Memory B cell (primary cell): ENCODE data around the gene FPGS.
"Not testable (repeated sequence)": the region's sequence is repeated elsewhere in the genome, so short reads cannot be mapped to it uniquely, and the experiment has no call there.

Experiments used
- ATAC-seq: fragments of 150-1000 bp; cut with Tn5 transposase; 2 replicates; pipeline ENCODE4 v1.10.0; 2021; ENCODE audit warnings: low read depth, mild to moderate bottlenecking, moderate library complexity
- DNase-seq, 2 donors: peaks; one replicate each; pipeline ENCODE4 v3.0.0; 2022; ENCODE audit warnings: low spot score in 2 of 2
- H3K27ac Mint-ChIP-seq: one replicate; pipeline ENCODE4 v1.8.0; 2022; ENCODE audit warnings: mild to moderate bottlenecking, moderate library complexity, mixed read lengths
- H3K27me3 Mint-ChIP-seq: one replicate; pipeline ENCODE4 v1.8.0; 2022; ENCODE audit warnings: mixed read lengths
- H3K36me3 Mint-ChIP-seq: one replicate; pipeline ENCODE4 v1.8.0; 2022; ENCODE audit warnings: mild to moderate bottlenecking, mixed read lengths
- H3K4me1 Mint-ChIP-seq: one replicate; pipeline ENCODE4 v1.8.0; 2022; ENCODE audit warnings: mixed read lengths
- H3K4me3 Mint-ChIP-seq: one replicate; pipeline ENCODE4 v1.8.0; 2022; ENCODE audit warnings: mild to moderate bottlenecking, moderate library complexity, mixed read lengths
- H3K9me3 Mint-ChIP-seq: one replicate; pipeline ENCODE4 v1.8.0; 2022; ENCODE audit warnings: mixed read lengths

FPGS gene

DNA sequence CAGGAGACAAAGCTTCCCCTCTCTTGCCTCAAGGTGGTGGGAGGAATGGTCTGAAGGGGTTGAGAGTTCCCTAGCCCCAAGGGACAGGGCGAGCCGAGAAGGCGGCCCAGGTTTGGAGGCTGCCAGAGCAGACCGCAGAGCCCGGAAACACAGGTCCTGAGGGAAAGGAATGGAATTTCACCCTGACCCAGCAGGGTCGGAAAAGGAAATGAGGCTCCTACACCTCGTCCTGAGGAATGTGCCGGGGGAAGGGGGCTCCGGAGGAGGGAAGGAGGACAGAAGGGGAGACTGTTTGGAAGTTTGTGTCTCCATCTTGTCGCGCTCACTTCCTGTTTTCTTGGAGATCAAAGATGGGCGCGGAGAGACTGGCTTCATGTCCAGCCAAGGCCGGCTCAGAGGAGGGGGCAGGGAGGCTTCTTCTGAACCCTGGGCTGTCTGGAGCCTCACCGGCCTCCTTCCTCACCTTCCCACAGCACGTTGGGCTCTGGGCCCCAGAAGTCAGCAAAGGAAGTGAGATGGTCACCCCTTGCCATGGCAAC is 42.2 kb downstream of the FPGS start:
- no peak for ATAC-seq
- Mint-ChIP-seq H3K27me3 (no peaks in the 10 kb centered on the region), H3K27ac (no peak overlapping the region), H3K36me3 (peaks cover 9% of the 10 kb centered on the region), H3K4me1 (no peaks in the 10 kb centered on the region), H3K4me3 (no peak overlapping the region), H3K9me3 (peaks cover 10% of the 10 kb centered on the region)
- no peak for DNase-seq

DNA sequence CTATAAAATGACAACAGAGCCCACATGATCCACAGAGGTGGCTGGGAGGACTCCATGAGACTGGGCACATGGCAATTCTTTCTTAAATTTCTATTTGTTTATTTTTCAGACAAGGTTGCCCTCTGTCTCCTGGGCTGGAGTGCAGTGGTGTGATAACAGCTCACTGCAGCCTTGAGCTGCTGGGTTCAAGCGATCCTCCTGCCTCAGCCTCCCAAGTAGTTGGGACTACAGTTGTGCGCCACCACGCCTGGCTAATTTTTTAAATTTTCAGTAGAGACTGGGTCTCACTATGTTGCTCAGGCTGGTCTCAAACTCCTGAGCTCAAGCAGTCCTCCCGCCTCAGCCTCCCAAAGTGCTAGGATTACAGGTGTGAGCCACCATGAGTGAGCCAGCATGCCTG is 42.9 kb downstream of the FPGS start:
- not testable (repeated sequence) for ATAC-seq, H3K27me3 Mint-ChIP-seq, H3K4me1 Mint-ChIP-seq, H3K36me3 Mint-ChIP-seq, H3K27ac Mint-ChIP-seq, DNase-seq, H3K4me3 Mint-ChIP-seq
- H3K9me3 Mint-ChIP-seq = peaks cover 10% of the 10 kb centered on the region

GRCh38 chr9:127846443-127847177 is 43.9 kb downstream of the FPGS start:
- no peaks in the 10 kb centered on the region for H3K27me3 Mint-ChIP-seq
- no peak overlapping the region for H3K4me3 Mint-ChIP-seq
- no peak for ATAC-seq
- H3K4me1 Mint-ChIP-seq = no peaks in the 10 kb centered on the region
- H3K27ac Mint-ChIP-seq = no peak overlapping the region
- no peak for DNase-seq
- peaks cover 9% of the 10 kb centered on the region for H3K36me3 Mint-ChIP-seq
- peaks cover 10% of the 10 kb centered on the region for H3K9me3 Mint-ChIP-seq

DNA sequence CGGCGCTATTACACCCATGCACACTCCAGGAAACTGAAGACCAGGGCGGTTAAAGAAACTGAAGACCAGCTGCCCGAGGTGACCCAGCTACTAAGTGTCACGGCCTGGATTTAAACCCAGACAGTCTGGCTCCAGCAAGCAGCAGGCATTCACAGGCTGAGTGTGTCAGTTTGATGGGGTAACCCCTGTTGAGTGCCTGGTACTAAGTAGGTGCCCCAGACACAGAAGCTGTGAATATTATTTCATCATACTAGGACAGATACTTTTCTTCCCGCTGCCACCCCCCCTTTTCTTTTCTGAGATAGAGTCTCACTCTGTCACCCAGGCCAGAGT is 44.5 kb downstream of the FPGS start:
- no peak overlapping the region for H3K27ac Mint-ChIP-seq
- H3K4me3 Mint-ChIP-seq = no peak overlapping the region
- DNase-seq (no peak), ATAC-seq (no peak)
- no peaks in the 10 kb centered on the region for H3K4me1 Mint-ChIP-seq
- H3K36me3 Mint-ChIP-seq = peaks cover 9% of the 10 kb centered on the region
- H3K27me3 Mint-ChIP-seq = no peaks in the 10 kb centered on the region
- peaks cover 10% of the 10 kb centered on the region for H3K9me3 Mint-ChIP-seq

DNA sequence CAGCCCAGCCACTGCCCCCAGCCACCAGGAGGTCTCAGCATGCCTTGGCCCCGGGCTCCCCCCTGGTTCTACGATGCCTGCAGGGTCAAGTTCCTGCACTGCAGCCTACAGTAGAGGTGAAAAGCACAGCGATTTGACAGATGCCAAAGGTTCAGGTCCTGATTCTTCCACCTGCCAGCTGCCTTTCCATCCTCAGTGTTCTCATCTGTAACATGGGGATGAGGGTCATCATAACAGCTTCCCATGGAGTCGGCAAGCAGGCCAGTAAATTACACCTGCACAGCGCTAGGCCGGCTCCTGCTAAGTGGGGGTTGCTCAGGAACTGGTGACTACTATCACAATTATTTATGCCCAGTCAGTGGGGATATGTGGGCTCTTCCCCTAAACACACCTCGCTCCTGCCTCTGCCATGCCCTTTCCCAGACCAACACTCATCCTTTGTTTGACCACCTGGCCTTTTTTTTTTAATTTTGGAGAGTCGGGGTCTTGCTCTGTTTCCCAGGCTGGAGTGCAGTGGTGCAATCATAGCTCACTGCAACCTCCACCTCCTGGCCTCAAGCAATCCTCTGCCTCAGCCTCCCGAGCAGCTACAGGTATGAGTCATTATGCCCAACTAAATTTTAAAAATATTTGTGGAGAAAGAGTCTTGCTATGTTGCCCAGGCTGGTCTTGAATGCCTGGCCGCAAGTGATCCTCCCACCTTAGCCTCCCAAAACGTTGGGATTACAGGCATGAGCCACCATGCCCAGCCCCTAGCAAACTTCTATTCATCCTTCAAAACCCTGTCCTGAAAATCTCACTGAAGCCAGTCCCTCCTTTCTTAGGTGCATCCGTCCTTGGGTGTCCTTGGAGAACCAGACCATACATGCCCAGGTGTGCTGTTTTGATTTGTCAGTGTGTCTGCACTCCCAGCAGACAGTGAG is 45.4 kb downstream of the FPGS start:
- peaks cover 9% of the 10 kb centered on the region for H3K36me3 Mint-ChIP-seq
- ATAC-seq (no peak), DNase-seq (no peak)
- H3K9me3 Mint-ChIP-seq = peaks cover 10% of the 10 kb centered on the region
- H3K4me1 Mint-ChIP-seq = no peaks in the 10 kb centered on the region
- no peak overlapping the region for H3K4me3 Mint-ChIP-seq
- no peaks in the 10 kb centered on the region for H3K27me3 Mint-ChIP-seq
- H3K27ac Mint-ChIP-seq = no peak overlapping the region

DNA sequence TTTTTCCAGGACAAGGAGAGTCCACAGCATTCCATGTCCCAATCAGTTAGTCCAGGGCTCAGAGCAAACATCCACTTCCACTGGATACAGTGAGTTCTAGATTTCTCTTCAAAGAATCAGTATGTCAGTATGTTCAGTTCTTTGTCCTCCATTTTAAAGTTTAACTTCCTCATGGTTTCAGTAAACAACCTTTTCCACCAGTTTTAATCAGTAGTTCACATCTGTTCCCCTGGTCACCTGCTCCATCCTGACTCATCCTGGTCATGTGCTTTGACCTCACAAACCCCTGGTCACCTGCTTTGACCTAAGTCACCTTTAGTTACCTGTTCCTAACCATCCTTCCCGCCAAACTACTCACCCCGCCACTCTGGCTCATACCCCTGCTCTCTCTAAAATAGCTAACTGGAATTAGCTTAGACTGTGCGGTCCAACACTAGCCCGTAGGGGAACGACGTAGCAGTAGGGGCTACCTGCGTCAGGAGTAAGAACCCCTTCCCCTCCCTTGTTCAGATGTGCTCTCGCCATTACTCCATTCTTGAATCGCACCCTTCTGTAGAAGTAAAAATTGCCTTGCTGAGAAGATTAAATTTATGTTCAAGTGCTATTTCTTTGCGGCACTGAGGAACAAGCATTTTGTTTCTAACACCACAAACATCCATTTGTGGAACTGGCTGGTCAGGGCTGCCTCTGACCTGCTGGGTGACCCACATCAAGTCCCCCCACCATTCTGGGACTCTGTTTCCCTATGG is 46.2 kb downstream of the FPGS start:
- Mint-ChIP-seq H3K27ac (no peak overlapping the region), H3K9me3 (peaks cover 10% of the 10 kb centered on the region), H3K4me3 (no peak overlapping the region), H3K36me3 (peaks cover 9% of the 10 kb centered on the region), H3K4me1 (peaks cover under 1% of the 10 kb centered on the region), H3K27me3 (no peaks in the 10 kb centered on the region)
- ATAC-seq (no peak), DNase-seq (no peak)

DNA sequence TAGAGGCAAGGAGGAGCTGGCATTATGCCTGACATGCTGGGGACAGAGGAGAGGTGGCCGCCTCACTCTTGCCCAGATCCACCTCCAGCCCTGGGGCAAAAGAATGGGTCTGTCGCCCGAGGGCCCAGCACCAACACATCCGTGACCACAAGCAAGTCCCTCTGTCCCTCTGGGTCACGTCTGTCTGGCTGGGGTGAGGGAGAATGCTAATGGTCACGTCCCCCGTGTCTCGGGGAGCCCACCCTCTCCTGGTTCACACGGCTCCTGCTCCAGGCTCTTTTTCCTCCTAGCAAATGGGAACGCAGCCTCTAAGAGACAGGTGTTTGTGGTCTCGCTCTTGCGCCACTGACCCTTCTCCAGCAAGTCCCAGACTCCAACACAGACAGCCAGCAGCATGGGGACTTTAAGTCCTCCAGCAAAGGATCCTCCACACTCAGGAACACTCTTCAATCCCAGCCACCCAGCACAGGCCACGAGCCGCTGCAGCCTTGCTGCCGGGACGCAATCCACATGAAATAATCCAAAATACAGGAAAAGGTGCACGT is 47.7 kb downstream of the FPGS start:
- DNase-seq = no peak
- Mint-ChIP-seq H3K9me3 (peaks cover 10% of the 10 kb centered on the region), H3K36me3 (peaks cover 9% of the 10 kb centered on the region), H3K27ac (no peak overlapping the region), H3K27me3 (no peaks in the 10 kb centered on the region), H3K4me3 (no peak overlapping the region), H3K4me1 (peaks cover 3% of the 10 kb centered on the region)
- ATAC-seq = no peak

DNA sequence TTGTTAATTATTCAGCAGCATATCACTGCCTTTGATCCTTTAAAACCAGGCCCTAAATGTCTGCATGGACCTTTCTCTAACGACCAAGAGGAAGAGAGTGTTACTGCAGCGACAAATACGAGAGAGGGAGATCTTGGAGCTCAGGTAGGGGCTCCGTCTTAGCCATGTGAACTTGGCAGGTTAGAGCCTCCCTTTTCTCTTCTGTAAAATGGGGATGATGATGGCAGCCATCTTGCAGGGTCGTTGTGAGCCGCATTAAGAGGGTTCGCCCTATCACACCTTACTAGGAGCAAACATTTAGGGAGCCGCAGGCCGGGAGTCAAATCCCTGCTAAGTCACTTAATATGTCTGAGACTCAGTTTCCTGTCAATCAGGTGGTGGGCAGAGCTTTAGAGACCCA is 50.1 kb downstream of the FPGS start:
- no peaks in the 10 kb centered on the region for H3K27me3 Mint-ChIP-seq
- ATAC-seq (no peak), DNase-seq (no peak)
- H3K27ac Mint-ChIP-seq = no peak overlapping the region
- peaks cover 9% of the 10 kb centered on the region for H3K36me3 Mint-ChIP-seq
- peaks cover 3% of the 10 kb centered on the region for H3K4me1 Mint-ChIP-seq
- H3K9me3 Mint-ChIP-seq = peaks cover 10% of the 10 kb centered on the region
- H3K4me3 Mint-ChIP-seq = peak overlapping the region; percentile 15

DNA sequence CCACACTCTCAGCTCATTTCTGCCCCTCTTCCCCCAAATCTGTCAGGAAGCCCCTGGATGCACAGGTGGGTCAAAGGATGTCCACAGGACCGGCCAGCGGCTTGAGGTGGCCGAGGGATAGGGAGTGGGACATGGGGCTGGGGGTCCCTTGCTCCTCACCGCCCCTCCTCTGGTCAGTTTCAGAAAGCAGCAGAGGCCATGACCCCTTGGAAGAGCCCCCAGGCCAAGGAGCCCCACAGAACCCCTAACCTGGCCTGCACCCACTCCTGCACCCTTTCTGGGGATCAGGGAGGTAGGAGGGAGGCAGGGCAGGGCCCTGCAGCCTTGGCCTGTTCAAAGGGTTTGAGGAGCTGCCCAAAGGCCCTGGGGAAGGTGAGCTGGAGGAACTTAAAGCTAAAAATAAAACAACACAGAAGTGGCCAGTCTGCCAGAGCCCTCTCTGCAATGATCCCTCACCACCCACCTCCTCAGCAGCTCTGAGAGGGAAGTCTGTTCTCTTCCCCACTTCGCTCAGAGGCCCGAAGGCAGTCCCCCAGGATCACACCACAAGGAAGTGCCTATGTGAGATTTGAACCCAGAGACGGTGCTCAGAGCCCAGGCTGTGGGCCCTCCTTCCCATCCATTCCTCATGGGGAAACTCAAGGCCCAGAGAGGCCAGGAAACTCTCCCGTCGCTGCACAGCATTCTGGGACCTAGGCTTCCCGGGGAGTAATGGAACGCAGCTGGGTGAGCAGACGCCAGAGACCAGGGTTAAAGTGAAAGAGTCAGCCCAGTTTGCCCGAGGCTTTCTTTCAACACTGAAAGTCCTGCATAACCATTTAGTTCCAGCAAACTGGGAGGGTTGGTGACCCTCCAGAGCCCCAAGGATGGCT is 50.9 kb downstream of the FPGS start:
- ATAC-seq (no peak), DNase-seq (no peak)
- Mint-ChIP-seq H3K27me3 (no peaks in the 10 kb centered on the region), H3K27ac (peak overlapping the region; percentile 77), H3K9me3 (peaks cover 9% of the 10 kb centered on the region), H3K4me1 (peaks cover 5% of the 10 kb centered on the region), H3K4me3 (peak overlapping the region; percentile 86), H3K36me3 (peaks cover 9% of the 10 kb centered on the region)

- no peak for ATAC-seq
- peak within 1 kb of the TSS; percentile 77 for H3K27ac Mint-ChIP-seq
- peaks cover 2% of the 10 kb centered on the region for H3K36me3 Mint-ChIP-seq
- peak within 1 kb of the TSS; percentile 86 for H3K4me3 Mint-ChIP-seq
- DNase-seq = no peak
- H3K9me3 Mint-ChIP-seq = peaks cover 2% of the 10 kb centered on the region
- H3K4me1 Mint-ChIP-seq = peaks cover 7% of the 10 kb centered on the region
- no peaks in the 10 kb centered on the region for H3K27me3 Mint-ChIP-seq
Measured at GRCh38 chr9:127854184-127854806, 51.6 kb downstream of the FPGS start, which contains the start of gene ENG. TSS of gene ENG (minus strand) at chr9:127854658. CDS start at chr9:127854355, 303 bp downstream.

DNA sequence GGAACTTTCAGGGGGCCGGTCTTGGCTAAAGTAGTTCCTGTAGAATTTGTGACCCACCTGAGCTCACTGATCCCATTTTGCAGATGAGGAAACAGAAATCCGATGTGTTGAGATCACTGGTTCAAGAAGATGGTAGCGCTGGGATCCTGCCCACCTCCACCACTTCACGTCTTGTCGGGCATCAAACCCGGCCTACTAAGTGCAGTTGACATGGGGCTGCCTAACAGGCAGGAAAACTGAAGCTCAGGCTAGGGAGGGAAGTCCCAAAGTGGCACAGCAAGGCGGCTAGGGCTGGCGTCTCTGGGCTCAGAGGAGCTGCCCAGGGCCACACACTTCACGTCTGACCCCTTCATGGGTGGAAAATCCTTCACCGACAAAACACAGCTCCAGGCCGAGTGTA is 52.3 kb downstream of the FPGS start:
- Mint-ChIP-seq H3K36me3 (no peaks in the 10 kb centered on the region), H3K27me3 (no peaks in the 10 kb centered on the region), H3K9me3 (no peaks in the 10 kb centered on the region), H3K4me1 (peaks cover 7% of the 10 kb centered on the region), H3K4me3 (no peak overlapping the region), H3K27ac (no peak overlapping the region)
- DNase-seq (no peak), ATAC-seq (no peak)

- H3K27me3 Mint-ChIP-seq = no peaks in the 10 kb centered on the region
- H3K4me3 Mint-ChIP-seq = no peak overlapping the region
- no peak for ATAC-seq
- peaks cover 10% of the 10 kb centered on the region for H3K4me1 Mint-ChIP-seq
- no peaks in the 10 kb centered on the region for H3K36me3 Mint-ChIP-seq
- DNase-seq = no peak
- H3K9me3 Mint-ChIP-seq = no peaks in the 10 kb centered on the region
- H3K27ac Mint-ChIP-seq = no peak overlapping the region
Measured at GRCh38 chr9:127855522-127855921, 52.8 kb downstream of the FPGS start.
